ENCODE results near the gene FANCI.
A peak's percentile ranks its signal among the peaks of the same experiment; 100 is the strongest.

FANCI gene

DNA sequence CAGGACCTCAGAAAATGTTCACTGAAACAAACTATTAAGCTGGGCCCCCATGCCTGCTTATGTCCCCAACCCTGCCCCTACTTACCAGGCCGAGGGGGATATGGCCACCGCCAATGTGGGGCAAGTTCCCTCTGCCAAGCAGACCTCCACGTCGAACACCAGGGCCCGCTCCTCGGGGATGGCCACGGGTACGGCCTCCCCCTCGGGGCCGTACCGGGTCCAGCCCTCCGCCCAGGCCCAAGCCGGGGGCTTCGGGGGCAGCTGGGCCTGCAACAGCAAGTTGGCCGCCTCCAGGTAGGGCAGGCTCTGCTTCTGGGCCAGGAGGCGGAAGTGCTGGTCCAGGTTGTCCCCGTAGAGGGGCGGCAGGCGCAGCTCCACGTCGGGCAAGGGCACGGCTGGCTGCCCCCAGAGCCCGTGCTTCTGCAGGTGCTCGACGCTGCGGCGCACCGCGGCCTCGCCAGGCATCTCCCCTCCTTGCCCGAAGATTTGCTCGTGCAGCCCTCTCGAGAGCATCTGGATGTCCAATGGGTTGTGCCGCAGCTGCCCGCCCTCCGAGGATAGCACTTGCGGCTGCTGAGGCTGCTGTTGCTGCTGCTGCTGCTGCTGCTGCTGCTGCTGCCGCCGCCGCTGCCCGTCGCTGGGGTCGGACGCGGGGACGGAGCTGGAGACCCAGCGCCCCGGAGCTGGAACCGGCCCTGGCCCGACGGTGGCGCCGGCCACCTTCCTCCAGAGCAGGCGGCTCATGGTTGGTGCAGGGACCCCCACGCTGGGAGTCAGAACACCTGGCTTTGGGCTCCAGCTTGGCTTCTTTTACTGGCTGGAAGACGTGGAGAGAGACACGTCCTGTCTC lies 89.5 kb downstream of the FANCI start:
- DNase-seq (ENCODE audit: low read depth, low spot score), result no peak

DNA sequence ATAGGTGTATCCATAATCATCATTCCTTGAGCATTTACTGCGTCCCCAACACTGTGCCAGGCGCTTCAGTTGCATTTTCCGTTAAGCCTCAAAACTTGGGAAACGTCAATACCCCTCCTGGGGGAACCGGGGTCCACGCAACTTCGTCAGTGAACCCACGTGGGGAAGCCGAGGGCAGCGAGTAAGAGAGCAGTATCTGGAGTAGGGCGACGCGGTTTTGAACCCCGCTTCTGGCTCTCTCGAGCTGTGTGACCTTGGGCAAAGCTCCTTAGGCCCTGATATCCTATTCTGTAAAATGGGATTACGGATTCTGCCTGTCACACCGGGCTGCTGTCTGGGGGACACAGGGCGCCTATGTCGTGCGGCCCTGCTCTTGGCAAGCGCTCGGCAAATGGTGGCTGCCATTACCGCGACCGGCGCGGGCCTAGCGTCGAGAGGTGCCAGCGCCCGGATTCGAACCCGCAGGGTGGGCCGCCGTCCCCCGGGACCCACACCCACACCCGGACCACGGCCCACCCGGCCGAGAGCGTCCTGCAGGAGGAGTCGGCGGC lies 90.3 kb downstream of the FANCI start:
- DNase-seq (ENCODE audit: low read depth, low spot score), result no peak

DNA sequence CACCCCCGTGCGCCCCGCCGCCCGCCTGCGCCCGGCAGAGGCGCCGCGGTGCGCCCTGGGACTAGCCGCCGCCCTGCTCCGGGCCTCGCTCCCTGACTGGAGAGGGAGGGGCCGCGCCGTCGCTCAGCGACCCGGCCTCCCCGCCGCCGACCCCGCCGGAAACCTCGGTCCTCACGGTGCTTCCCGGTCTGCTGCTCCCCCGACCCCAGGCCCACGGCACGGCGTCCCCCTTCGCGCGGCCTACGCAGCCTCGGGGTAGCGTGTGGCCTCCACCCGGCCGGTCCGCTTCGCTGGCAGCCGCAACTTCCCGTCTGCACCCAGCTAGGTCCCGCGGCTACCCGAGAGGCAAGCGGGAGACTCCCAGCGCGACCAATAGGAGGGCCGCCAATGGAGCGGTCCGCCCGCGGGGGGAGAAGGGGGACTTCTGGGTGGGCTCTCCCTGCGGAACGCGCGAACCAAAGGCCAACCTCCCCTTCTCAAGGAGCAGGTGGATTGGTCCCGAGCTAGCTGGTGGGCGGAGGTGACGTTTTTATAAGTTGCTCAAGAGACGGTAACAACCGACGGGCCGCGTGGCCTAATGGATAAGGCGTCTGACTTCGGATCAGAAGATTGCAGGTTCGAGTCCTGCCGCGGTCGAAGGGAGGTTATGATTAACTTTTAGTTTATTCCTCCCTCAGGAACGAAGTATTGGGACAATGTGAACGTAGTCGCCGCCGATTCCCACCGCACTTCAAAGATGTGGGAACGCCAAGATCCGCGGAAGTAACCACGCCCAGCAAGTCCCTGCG lies 90.9 kb downstream of the FANCI start, which contains the start of gene POLG:
Gene POLG (minus strand): TSS at position 315 of the 788 bp plus-strand sequence. CDS start 1,070 bp downstream, outside the sequence.
- peak; percentile 98 for DNase-seq (ENCODE audit: low read depth, low spot score)

DNA sequence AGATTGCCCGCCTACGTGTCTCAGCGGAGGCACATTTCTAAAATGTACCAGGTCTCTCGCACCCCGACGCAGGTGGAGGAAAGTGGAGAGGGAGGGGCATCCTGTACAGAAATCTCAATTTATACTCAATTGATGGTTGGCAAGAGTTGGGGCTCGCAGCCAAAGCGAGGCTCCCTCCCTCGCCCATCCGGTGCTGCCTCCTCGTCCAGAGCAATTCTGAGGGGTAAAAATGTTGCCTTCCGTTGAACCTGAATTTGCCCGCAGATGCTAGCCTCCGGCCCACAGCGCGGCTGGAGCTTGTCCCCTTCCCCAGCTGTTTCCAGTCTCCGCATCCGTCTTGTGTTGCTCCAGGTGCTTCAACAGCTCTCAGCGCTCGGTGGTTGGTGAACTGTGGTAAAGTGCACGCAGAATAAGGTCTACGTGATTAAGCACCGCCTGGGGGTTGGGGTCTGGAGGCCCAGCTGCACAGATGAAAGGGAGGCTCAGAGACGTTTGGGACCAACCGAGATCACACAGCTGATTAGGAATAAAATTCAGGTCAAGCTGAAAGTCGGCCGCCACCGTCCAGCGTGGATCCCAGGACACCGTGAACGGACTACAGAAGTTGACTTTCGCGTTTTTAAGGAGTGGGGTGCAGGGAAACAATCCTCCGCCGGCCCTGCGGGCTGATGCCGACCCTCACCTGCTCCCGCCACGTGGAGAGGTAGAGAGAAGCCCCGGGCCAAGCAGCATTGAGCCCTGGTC lies 91.7 kb downstream of the FANCI start:
- DNase-seq (ENCODE audit: low read depth, low spot score), result no peak

DNA sequence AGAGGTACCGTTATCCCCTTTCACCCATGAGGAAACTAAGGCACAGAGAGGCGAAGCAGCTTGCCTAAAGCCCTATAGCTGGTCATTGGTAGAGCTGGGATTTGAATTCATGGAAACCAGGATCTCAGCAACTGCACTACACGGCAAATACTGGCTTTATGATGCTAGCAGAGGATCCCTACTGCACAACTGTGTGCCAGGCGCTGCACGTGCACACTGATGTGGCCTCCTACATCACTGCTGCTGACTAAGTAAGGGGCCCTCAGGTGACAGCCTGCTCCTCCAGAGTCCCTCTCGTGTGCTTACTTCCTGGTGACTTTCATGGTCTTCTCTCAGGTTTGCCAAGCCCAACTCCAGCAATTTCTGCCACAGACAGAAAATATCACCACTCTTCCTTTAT lies 94.3 kb downstream of the FANCI start:
- DNase-seq (ENCODE audit: low read depth, low spot score), result no peak

DNA sequence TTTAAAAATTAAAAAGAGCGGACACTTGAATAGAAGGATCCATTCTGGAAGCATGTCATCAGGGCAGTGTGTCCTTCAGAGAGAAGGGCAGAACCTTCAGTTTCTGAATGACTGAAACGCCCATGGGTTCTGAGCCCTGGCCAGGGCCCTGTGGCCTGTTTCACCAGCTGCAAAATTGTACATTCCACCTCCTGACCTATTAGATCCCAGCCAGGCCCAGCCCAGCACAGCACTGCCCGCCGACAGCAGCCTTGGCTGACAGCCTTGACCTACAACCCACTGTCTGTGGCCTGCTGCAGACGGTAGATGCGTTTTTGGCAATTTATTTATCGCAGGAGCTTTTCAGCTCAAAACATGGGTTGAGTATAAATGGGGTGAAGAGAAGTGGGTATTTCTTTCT lies 96.8 kb downstream of the FANCI start:
- DNase-seq (ENCODE audit: low read depth, low spot score), result no peak

DNA sequence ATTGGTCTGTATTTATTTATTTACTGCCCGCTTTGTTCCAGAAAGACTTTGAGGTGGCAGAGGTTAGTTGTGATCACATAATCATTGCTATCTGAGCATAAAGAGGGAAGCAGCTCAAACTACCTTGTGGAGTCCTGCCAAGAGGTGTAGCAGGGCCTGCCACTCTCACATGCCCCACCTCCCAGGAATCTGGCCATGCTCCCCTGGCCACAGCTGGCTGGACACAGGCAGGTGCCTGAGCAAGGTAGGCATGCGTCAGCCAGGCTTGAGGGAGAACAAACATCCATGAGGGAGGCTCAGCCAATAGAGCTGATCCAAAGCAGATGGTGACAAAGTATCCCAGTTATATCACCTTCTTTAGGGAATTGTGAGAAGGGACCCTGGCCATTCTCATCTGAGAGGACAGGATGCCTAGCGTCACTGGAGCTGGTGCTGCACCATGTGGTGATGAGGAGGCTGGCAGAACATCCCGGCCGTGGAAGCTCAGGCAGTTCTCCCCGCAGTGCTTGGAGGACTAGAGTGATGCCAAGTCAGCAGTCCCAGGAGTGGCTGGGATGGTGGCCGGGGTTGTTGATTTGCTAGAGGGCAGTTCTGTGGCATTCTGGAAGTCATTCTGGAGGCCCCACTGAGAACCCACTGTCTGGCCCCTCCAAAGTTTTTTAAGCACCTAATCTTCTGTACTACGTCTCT lies 97.7 kb downstream of the FANCI start:
- DNase-seq (ENCODE audit: low read depth, low spot score), result no peak

DNA sequence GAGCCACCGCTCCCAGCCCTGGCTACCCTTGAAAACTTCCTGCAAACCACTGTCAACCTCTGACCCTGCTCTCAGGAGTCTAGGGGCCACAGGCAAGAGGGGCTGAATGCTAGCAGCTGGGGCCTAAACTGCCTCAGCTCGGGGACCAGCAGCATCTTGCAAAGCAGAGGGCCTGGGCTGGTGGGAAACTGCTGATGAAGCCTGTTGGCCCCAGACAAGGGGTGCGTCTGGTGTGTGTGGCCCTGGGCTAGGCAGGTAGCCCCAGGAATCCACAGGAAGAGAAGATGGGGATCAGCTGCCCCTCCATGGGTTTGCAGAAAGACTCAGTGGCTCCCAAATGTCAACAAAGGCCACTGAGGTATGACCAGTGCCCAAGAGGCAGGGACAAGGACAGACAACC lies 99.1 kb downstream of the FANCI start:
- DNase-seq (ENCODE audit: low read depth, low spot score), result no peak

DNA sequence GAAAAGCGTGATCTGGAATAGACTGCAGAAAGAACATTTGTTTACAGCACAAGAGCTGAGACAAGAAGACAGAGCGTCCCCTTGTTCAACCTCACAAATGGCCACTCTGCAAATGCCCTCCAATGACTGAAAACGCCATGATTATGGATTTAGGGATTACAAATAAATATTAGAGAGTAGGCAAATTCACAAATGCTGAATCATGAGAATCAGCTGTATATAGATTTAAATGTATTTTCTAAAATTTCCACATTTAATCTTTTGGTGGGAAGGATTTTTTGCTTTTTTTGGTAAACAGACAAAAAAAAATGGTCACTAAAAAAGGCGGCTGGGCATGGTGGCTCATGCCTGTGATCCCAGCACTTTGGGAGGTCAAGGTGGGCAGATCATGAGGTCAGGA lies 101.5 kb downstream of the FANCI start:
- DNase-seq (ENCODE audit: low read depth, low spot score), result no peak

DNA sequence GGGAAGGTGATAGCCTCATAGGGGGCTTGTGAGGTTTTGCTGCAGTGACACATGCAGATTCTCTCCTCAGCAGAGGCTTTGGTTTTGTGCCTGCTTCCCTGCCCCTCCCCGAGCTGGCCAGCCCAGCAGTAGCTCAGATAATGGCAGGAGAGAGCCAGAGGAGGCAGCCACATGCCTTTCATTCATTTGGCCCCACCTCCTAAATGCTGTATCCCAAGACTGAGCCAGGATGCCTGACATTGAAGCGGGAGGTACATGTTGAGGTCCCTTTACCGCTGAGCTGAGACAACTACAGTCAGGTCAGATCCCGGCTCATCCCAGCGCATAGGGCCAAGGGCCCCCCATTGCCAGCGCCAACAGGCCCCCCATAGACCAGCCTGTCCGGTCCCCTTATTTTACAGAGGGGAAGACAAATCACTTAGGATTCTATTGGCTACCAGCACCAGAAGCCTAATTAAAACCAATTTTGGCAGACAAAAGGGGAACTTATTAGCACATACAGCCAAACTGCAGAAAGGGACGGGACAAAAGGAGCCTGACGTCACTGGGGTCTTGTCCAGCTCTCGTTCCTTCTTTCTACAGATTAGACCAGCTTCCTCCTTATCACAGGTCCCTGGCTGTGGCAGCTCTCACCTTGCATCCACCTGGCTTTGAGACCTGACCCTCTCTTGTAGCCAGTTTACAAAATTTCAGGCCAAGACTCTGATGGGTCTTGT lies 102.9 kb downstream of the FANCI start:
- DNase-seq (ENCODE audit: low read depth, low spot score), result no peak

DNA sequence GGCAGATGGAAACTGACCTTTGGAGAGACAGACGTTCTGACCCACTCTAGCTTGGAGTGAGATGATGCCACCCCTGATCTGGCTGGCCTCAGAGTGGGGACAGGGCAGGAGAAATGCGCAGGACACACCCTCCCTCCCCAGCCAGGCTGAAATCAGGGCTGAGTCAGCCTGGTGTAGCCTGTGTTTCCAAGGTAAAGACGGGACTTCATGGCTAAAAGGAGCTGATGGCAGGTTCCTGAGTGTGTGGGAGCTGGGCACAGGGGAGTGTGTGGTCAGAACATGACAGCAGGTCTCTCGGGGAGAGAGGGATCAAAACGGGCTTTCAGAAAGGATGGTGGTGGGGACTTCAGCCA lies 105.4 kb downstream of the FANCI start:
- no peak for DNase-seq (ENCODE audit: low read depth, low spot score)

DNA sequence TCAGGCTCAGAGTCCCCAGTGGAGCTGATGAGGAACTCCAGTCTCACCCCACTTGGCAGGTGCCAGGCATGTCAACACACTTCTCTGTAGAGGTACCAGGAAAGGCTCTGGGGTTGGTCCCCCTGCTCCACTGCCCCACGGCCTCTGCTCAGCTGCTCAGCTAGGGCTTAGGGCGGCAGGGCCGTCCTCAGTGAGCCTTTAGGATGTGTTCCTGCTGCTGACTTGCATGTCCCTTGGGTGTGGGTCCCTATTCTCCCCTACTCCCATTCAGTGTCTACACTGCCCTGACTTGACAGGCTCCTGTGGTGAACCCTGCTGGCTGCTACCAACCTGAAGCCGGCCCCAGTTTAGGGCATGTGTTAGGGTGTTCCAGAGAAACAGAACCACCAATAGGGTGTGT lies 108.7 kb downstream of the FANCI start:
- no peak for DNase-seq (ENCODE audit: low read depth, low spot score)

DNA sequence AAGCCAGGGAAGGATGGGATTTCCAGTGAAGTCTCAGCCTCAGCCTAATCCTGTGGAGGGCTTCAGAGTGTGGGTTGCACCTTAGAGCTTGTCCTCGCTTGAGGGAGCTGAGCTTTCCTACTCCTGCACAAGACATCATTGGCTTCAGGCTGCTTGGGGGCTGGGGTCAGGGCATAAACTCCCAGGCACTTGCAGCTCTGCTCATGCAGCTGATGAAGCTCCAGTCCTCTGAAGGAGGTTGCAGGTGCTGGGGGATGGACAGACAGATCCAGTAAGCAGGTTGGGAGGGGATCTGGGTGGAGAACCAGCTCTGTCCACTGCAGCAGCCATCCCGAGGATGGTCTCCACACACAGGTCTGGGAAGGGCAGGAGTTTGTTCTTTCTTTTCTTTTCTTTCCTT lies 110.2 kb downstream of the FANCI start:
- DNase-seq (ENCODE audit: low read depth, low spot score), result no peak

DNA sequence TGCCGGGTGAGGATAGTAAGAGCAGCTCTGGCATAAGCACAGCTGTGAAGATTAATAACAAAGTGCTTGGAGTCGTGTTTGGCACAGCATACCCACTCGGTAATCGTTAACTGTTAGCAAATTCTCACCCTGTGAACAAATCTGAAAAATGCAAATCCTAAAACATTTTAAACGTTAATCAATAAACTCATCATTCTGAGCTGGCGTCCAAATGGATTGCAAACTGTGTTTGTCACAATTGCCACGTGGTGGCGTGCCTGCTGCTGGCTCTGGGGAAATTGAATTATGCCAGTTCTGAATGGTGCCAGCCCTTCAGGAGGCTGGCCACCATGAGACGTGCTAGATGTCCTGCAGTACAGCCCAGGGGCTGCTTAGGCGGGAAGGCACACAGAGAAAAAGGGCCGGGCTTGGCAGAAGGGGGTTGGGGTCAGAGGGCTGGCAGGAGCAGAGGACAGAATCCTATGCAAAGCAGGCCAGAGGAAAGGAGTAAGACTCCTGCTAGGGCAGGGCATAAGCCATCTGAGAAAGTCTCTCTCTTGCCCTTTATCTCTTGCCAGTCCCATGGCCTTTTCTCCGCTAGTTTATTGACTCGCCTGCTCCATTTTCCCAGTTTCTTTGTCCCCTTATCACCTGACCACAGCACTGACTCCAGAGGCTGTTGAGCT lies 113.0 kb downstream of the FANCI start:
- DNase-seq (ENCODE audit: low read depth, low spot score), result no peak

DNA sequence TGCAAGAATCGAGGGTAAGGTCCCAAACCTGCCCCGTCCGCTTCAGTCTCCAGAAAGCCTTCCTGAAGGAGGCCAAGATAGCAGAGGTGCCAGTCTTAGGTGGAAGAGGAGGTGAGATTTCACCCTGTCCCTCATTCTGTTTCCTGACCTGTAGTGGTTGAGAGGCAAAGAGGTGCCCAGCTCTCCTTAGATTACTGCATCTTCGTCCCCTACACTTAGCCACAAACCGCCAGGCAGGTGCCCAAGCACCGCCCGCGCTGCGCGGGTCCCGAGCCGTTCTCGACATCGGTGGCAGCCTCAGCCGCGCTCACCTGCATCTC lies 114.6 kb downstream of the FANCI start:
- DNase-seq (ENCODE audit: low read depth, low spot score), result peak; percentile 63

DNA sequence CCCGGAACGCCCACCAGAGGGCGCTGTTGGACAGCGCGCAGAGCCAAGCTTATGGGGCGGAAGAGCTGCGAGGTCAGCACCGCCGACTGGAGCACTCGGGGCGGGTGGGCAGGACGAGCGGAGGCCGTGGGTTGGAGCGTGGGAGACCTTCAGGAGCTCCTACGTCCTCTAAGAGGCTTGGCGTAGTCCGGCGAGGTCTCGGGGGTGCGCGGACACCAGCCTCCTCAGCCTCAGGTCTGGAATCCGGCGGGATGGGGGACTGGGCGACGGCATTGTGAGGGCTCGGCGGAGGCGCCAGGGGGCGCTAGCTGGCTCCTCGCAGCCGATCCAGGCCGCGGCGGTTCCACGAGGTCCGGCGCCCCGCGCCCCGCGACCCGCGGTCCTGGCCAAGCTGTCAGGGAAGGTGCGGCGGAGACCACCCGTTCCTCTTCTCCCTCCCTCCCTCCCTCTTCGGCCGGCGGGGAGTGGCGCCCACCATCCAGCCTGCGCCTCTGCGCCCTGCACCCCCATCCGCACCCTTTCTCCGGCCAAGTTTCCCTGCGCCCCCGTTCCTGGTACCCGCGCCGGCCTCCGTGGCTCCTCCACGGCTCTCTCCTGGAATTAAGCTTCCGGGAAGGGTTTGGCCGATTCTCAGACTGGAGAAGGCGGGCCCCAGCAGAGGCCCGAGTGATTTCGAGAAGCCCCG lies 115.1 kb downstream of the FANCI start:
- no peak for DNase-seq (ENCODE audit: low read depth, low spot score)

DNA sequence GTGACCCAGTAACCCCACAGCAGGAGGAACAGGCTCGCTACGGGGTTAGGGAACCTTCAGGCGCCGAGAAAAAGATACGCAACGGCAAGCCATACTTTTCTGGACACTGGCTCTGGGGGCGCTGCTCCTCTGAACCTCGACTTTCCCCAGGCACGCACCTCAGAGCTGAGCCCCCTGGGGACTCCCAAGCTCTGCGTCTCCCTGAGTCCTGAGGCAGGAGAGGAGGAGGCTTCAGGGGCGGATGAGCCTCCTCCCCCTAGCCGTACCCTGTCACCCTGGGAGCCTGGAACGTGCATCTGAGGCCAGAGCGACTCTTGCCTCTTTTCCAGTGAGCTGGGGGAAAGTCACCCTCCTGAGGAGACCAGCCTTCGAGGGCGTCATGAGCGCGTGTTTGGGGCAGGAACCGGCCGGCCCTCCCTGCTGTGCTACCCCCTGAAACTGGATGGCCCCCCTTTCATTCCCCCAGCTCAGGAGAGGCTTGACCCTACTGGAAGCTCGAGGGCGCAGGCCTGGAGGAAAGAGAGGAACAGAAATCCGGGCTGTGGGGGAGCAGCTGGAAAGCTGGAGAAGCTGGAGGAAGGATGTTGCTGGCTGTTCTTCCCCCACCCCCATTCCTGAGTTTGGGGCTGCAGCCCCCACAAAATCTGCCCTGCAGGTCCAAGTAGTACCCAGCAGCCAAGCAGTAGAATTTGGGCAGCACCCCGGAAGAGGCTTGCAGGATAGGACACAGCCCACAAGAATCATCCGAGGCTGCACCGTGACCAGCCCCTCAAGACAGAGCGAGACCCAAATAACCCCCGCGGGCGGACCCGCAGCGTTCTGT lies 115.9 kb downstream of the FANCI start:
- DNase-seq (ENCODE audit: low read depth, low spot score), result no peak

DNA sequence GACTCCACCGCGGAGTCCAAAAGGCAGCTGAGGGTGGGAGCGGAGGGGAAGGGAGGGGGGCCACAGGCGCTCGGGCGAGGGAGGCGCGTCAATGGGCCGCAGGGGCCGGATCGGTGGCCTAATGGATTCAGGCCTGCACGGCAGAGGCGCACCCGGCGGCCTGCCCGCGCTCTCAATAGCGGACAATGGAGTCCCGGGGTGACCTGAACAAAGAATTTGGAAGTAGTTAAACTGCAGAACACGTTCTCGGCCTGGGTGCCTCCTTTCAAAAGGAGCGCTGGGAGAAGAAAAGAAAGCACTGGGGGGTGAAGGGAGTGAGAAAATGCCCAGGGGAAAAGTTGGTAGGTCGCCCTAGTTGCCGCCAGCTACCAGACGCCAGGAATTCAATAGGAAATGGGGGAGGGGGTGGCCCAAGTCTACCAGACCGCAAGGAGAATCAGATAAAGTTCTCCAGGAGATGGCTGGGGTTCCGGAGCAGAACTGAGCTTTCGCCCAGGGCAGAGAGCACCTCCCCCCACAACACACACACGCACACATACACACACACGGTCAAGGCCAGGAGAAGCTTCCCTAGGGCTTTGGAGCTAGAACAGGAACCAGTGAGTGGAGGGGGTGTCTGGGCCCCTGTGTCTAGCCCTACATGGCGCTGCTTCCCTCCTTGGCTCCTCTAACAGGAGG lies 116.7 kb downstream of the FANCI start:
- no peak for DNase-seq (ENCODE audit: low read depth, low spot score)
